ENCODE data around the gene USP17L21. TPM values are rescaled to one million over a fixed set of nuclear protein-coding genes. Genes with fewer than 3 reads are reported as not detected.
"Not testable (repeated sequence)": the region's sequence is repeated elsewhere in the genome, so short reads cannot be mapped to it uniquely, and the experiment has no call there.

USP17L21 gene
- total and polyA plus RNA-seq, 2 of the 4 experiments (the other 2 are of a cell fraction): not detected

GRCh38 chr4:9215105-9215504, 47.6 kb upstream of the USP17L21 start, which contains the start of gene USP17L11:
USP17L11 (plus strand) TSS chr4:9215405; CDS start chr4:9215405, 0 bp downstream.
- H4K5ac ChIP-seq (ENCODE audit: low read depth, low read length); H2AFZ ChIP-seq (replicated peaks; ENCODE audit: low read length, poor library complexity); H3K4me1 ChIP-seq (ENCODE audit: control insufficient read depth, insufficient read depth, low read length); H3K14ac ChIP-seq (replicated peaks; ENCODE audit: low read depth, low read length); H4K20me1 ChIP-seq (ENCODE audit: insufficient read depth, low read length); H3K36me3 ChIP-seq (ENCODE audit: control insufficient read depth, insufficient read depth, low read length); H3K18ac ChIP-seq (ENCODE audit: low read depth, low read length); H3K9me1 ChIP-seq (ENCODE audit: insufficient read depth, low read length); H3K9me3 ChIP-seq (ENCODE audit: control insufficient read depth, insufficient read depth, low read length); H2BK120ac ChIP-seq (ENCODE audit: low read depth, low read length); H2BK15ac ChIP-seq (ENCODE audit: low read depth, low read length); DNase-seq; H3K9ac ChIP-seq (ENCODE audit: low read depth, low read length); H3K27ac ChIP-seq (ENCODE audit: insufficient read depth, low read length); H4K91ac ChIP-seq (ENCODE audit: insufficient read depth, low read depth, low read length); H3K56ac ChIP-seq (ENCODE audit: extremely low read depth, insufficient read depth, low read length); H2BK20ac ChIP-seq (ENCODE audit: low read depth, low read length); in situ Hi-C loops (cut with MboI; ENCODE audit: low sequenced_read_pairs); ATAC-seq (ENCODE audit: low read depth); H3K4me3 ChIP-seq (ENCODE audit: insufficient read depth, low read depth, low read length); H3K27me3 ChIP-seq (ENCODE audit: control insufficient read depth, insufficient read depth, low read length); H4K8ac ChIP-seq (ENCODE audit: low read depth in 2 of 2, low read length in 2 of 2); dilution Hi-C loops (cut with HindIII; ENCODE audit: low sequenced_read_pairs, unreplicated experiment); H3K23ac ChIP-seq (ENCODE audit: low read depth, low read length); BruUV-seq (replicated peaks); intact Hi-C loops (cut with micrococcal nuclease); H2AK5ac ChIP-seq (ENCODE audit: low read depth, low read length); H2BK5ac ChIP-seq (ENCODE audit: low read depth, low read length, poor library complexity, severe bottlenecking); H3K79me1 ChIP-seq (ENCODE audit: low read depth in 1 of 2, low read length in 2 of 2); H3K4me2 ChIP-seq (ENCODE audit: low read depth, low read length); CTCF ChIA-PET; H3K4ac ChIP-seq (ENCODE audit: low read depth, low read length); H2AK9ac ChIP-seq (replicated peaks; ENCODE audit: low read depth, low read length, poor library complexity); POLR2A ChIA-PET (ENCODE audit: unreplicated experiment): not testable (repeated sequence)
- WGBS, 2 experiments (ENCODE audit: extremely low coverage in 2 of 2, insufficient read length in 1 of 2): no CpG with 5 or more reads among the region's 14 CpGs

GRCh38 chr4:9219852-9220251, 42.8 kb upstream of the USP17L21 start, which contains the start of gene USP17L12:
USP17L12 (plus strand) TSS chr4:9220152; CDS start chr4:9220152, 0 bp downstream.
- H3K4me3 ChIP-seq (ENCODE audit: insufficient read depth, low read depth, low read length); intact Hi-C loops (cut with micrococcal nuclease): not testable (repeated sequence)

More at GRCh38 chr4:9219852-9220251, 42.8 kb upstream of the USP17L21 start, which contains the start of gene USP17L12:
- POLR2A ChIA-PET (ENCODE audit: unreplicated experiment); H3K9ac ChIP-seq (ENCODE audit: low read depth, low read length); ATAC-seq (ENCODE audit: low read depth); H3K9me1 ChIP-seq (ENCODE audit: insufficient read depth, low read length); H3K56ac ChIP-seq (ENCODE audit: extremely low read depth, insufficient read depth, low read length); H4K20me1 ChIP-seq (ENCODE audit: insufficient read depth, low read length); H3K36me3 ChIP-seq (ENCODE audit: control insufficient read depth, insufficient read depth, low read length); H4K8ac ChIP-seq (ENCODE audit: low read depth in 2 of 2, low read length in 2 of 2); H2BK120ac ChIP-seq (ENCODE audit: low read depth, low read length); H3K9me3 ChIP-seq (ENCODE audit: control insufficient read depth, insufficient read depth, low read length); H2AK5ac ChIP-seq (ENCODE audit: low read depth, low read length); H3K79me1 ChIP-seq (ENCODE audit: low read depth in 1 of 2, low read length in 2 of 2); H3K4ac ChIP-seq (ENCODE audit: low read depth, low read length); H2AFZ ChIP-seq (replicated peaks; ENCODE audit: low read length, poor library complexity); in situ Hi-C loops (cut with MboI; ENCODE audit: low sequenced_read_pairs); H3K4me1 ChIP-seq (ENCODE audit: control insufficient read depth, insufficient read depth, low read length); H2BK20ac ChIP-seq (ENCODE audit: low read depth, low read length); H3K18ac ChIP-seq (ENCODE audit: low read depth, low read length); CTCF ChIA-PET; H3K4me2 ChIP-seq (ENCODE audit: low read depth, low read length); H3K23ac ChIP-seq (ENCODE audit: low read depth, low read length); H3K14ac ChIP-seq (replicated peaks; ENCODE audit: low read depth, low read length); DNase-seq; H4K91ac ChIP-seq (ENCODE audit: insufficient read depth, low read depth, low read length); BruUV-seq (replicated peaks); H4K5ac ChIP-seq (ENCODE audit: low read depth, low read length); H2BK5ac ChIP-seq (ENCODE audit: low read depth, low read length, poor library complexity, severe bottlenecking); H3K27ac ChIP-seq (ENCODE audit: insufficient read depth, low read length); dilution Hi-C loops (cut with HindIII; ENCODE audit: low sequenced_read_pairs, unreplicated experiment); H3K27me3 ChIP-seq (ENCODE audit: control insufficient read depth, insufficient read depth, low read length); H2AK9ac ChIP-seq (replicated peaks; ENCODE audit: low read depth, low read length, poor library complexity); H2BK15ac ChIP-seq (ENCODE audit: low read depth, low read length): not testable (repeated sequence)
- no CpG with 5 or more reads among the region's 13 CpGs for WGBS, 2 experiments (ENCODE audit: extremely low coverage in 2 of 2, insufficient read length in 1 of 2)
